VCaP (cell line): ENCODE results near the gene UBR1.
"Not testable (repeated sequence)": the region's sequence is repeated elsewhere in the genome, so short reads cannot be mapped to it uniquely, and the experiment has no call there.

Experiments
- H3K27ac ChIP-seq: fragments of 450-650 bp; 2 replicates; pipeline ENCODE4 v1.5.1; 2017
- CTCF ChIP-seq: fragments of 450-650 bp; conservative IDR thresholded peaks from 2 replicates; pipeline ENCODE4 v1.5.1; 2017; ENCODE audit warnings: mild to moderate bottlenecking, moderate library complexity

UBR1 gene

GRCh38 chr15:42992626-42993025, 113.2 kb downstream of the UBR1 start:
- H3K27ac ChIP-seq = no peak overlapping the region
- TF ChIP-seq CTCF = no peak

GRCh38 chr15:42986693-42987342, 119.0 kb downstream of the UBR1 start:
- no peak for TF ChIP-seq CTCF
- H3K27ac ChIP-seq = no peak overlapping the region

- no peak overlapping the region for H3K27ac ChIP-seq
- no peak for TF ChIP-seq CTCF
These were observed 121.3 kb downstream of the UBR1 start for GRCh38 chr15:42984493-42985034.

GRCh38 chr15:42979113-42979512, 126.7 kb downstream of the UBR1 start:
- not testable (repeated sequence) for H3K27ac ChIP-seq

- no peak overlapping the region for H3K27ac ChIP-seq
These were observed 131.5 kb downstream of the UBR1 start for GRCh38 chr15:42974202-42974862.

GRCh38 chr15:42973114-42973513, 132.7 kb downstream of the UBR1 start:
- no peak overlapping the region for H3K27ac ChIP-seq
- no peak for TF ChIP-seq CTCF

More at GRCh38 chr15:42974202-42974862, 131.5 kb downstream of the UBR1 start:
- TF ChIP-seq CTCF = no peak

GRCh38 chr15:42971830-42972229, 134.0 kb downstream of the UBR1 start:
- no peak for TF ChIP-seq CTCF
- H3K27ac ChIP-seq = no peak overlapping the region

- no peak overlapping the region for H3K27ac ChIP-seq
- no peak for TF ChIP-seq CTCF
These were observed 141.4 kb downstream of the UBR1 start for GRCh38 chr15:42964476-42964875.
